Measurements from ENCODE around the gene VAV2. TPM values are rescaled to one million over a fixed set of nuclear protein-coding genes. Genes with fewer than 3 reads are reported as not detected.

The VAV2 gene
- total and polyA plus RNA-seq, 9 of the 15 experiments (the other 6 are each of a cell fraction or from before 2014, with no cell fraction given): 0.01 to 2.7 (median 1.0) TPM; not detected in 1

- ATAC-seq (no peak), DNase-seq (ENCODE audit: extremely low read depth in 1 of 4, low spot score in 3 of 4) (no peak), FAIRE-seq (no peak)
- ChIA-PET CTCF (ENCODE audit: low intra/inter-chr PET ratio) (no interaction called here), POLR2A (interaction anchor here (0.8 kb wide), 1 partner anchor 10 kb away, joined by 4 read pairs; no protein-coding TSS in a partner anchor)
- H3K4me2 ChIP-seq (ENCODE audit: insufficient read depth, low read length): no peak overlapping the region
- in situ Hi-C loops (cut with MboI): no loop called here
- H3K9me1 ChIP-seq (ENCODE audit: control insufficient read depth, insufficient read depth, low read length): no peaks in the 10 kb centered on the region
- H3K27ac ChIP-seq (ENCODE audit: extremely low read depth, low read depth, low read length): no peak overlapping the region
- no peaks in the 10 kb centered on the region for H3K79me2 ChIP-seq (ENCODE audit: control insufficient read depth, insufficient read depth, low read length)
- peaks cover 10 to 77% of the 10 kb centered on the region in 2 experiments; a peak in 4 of 5 replicates for H3K27me3 ChIP-seq (ENCODE audit: control insufficient read depth in 2 of 2, insufficient read depth in 2 of 2, low read length in 2 of 2)
- H3K4me3 ChIP-seq: no peak overlapping the region
- 0% methylated on average over 17 of the region's 18 CpGs for WGBS (ENCODE audit: insufficient coverage, low coverage, missing lambda C conversion rate)
- no TSS peak for BruUV-seq (replicated peaks)
- no peaks in the 10 kb centered on the region for H3K9me3 ChIP-seq (replicated peaks; ENCODE audit: control insufficient read depth, insufficient read depth, low read depth, low read length)
- H2AFZ ChIP-seq (ENCODE audit: low read depth, low read length): no peak overlapping the region
- H3K4me1 ChIP-seq (replicated peaks in 1 of 2; ENCODE audit: control insufficient read depth in 2 of 2, insufficient read depth in 2 of 2, low read length in 2 of 2): peaks cover 0 to 27% of the 10 kb centered on the region in 2 experiments; a peak in 2 of 5 replicates
- intact Hi-C loops (cut with micrococcal nuclease): no loop called here
- peaks cover 18% of the 10 kb centered on the region for H4K20me1 ChIP-seq (replicated peaks; ENCODE audit: control insufficient read depth, insufficient read depth, low read length)
- H3K36me3 ChIP-seq (ENCODE audit: control insufficient read depth, insufficient read depth, low read length): no peaks in the 10 kb centered on the region
- H3K9ac ChIP-seq (ENCODE audit: insufficient read depth in 1 of 2, low read depth in 2 of 2, low read length in 2 of 2): no peak overlapping the region
- no peak for TF ChIP-seq PREB (CRISPR knock-in tag; IDR thresholded peaks at IDR 0.05)
- TF ChIP-seq KLF6 (CRISPR knock-in tag; IDR thresholded peaks at IDR 0.05; ENCODE audit: borderline replicate concordance): no peak
- TF ChIP-seq, protein P1, sequence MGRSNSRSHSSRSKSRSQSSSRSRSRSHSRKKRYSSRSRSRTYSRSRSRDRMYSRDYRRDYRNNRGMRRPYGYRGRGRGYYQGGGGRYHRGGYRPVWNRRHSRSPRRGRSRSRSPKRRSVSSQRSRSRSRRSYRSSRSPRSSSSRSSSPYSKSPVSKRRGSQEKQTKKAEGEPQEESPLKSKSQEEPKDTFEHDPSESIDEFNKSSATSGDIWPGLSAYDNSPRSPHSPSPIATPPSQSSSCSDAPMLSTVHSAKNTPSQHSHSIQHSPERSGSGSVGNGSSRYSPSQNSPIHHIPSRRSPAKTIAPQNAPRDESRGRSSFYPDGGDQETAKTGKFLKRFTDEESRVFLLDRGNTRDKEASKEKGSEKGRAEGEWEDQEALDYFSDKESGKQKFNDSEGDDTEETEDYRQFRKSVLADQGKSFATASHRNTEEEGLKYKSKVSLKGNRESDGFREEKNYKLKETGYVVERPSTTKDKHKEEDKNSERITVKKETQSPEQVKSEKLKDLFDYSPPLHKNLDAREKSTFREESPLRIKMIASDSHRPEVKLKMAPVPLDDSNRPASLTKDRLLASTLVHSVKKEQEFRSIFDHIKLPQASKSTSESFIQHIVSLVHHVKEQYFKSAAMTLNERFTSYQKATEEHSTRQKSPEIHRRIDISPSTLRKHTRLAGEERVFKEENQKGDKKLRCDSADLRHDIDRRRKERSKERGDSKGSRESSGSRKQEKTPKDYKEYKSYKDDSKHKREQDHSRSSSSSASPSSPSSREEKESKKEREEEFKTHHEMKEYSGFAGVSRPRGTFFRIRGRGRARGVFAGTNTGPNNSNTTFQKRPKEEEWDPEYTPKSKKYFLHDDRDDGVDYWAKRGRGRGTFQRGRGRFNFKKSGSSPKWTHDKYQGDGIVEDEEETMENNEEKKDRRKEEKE (IDR thresholded peaks at IDR 0.05; ENCODE audit: borderline replicate concordance in 1 of 2, control insufficient read depth in 1 of 2, low read depth in 2 of 2, low read length in 1 of 2): no peak
- TF ChIP-seq ZNF184 (CRISPR knock-in tag; IDR thresholded peaks at IDR 0.05): no peak
- no peak for TF ChIP-seq ETS2 (tag; IDR thresholded peaks at IDR 0.05; ENCODE audit: borderline replicate concordance, poor library complexity, severe bottlenecking)
- no peak for TF ChIP-seq PYGO2 (tag; IDR thresholded peaks at IDR 0.05)
- no peak for TF ChIP-seq JUN (IDR thresholded peaks at IDR 0.05; ENCODE audit: borderline replicate concordance, low read depth, low read length)
- no peak for TF ChIP-seq JUN (CRISPR knock-in tag; IDR thresholded peaks at IDR 0.05; ENCODE audit: borderline replicate concordance)
- no peak for TF ChIP-seq ZBTB5 (IDR thresholded peaks at IDR 0.05)
- no peak for TF ChIP-seq FOXA1 (IDR thresholded peaks at IDR 0.05; ENCODE audit: borderline replicate concordance)
- TF ChIP-seq DEAF1 (CRISPR knock-in tag; IDR thresholded peaks at IDR 0.05): no peak
- TF ChIP-seq YY1 (IDR thresholded peaks at IDR 0.05; ENCODE audit: borderline replicate concordance in 1 of 3, control insufficient read depth in 1 of 3, extremely low read depth in 1 of 3, insufficient read depth in 3 of 3, insufficient read length in 1 of 3, insufficient replicate concordance in 2 of 3, low read depth in 1 of 3, low read length in 2 of 3): no peak
Measured at GRCh38 chr9:133713960-133714495, 278.1 kb downstream of the VAV2 start.

Data from K562 (cell line).